Pancreas (tissue), 10 donors: Measurements from ENCODE around the gene PTMA. TPM values are rescaled to one million over a fixed set of nuclear protein-coding genes. Genes with fewer than 3 reads are reported as not detected.
A peak's percentile ranks its signal among the peaks of the same experiment; 100 is the strongest.

Experiments used
- ATAC-seq, 4 donors: fragments of 200-7000 bp; cut with Tn5 transposase; one replicate each; pipeline versions ENCODE4 v1.8.0 to v1.9.1; 2020; ENCODE audit warnings: mild to moderate bottlenecking in 4 of 4, moderate library complexity in 4 of 4
- DNase-seq, 6 donors: peaks; one replicate each; pipeline ENCODE4 v3.0.0-alpha.2; 2020
- FAIRE-seq: peaks from 2 replicates; lab custom pipeline; 2012; peaks lifted over from hg19 to GRCh38; lab: Jason Lieb, UNC
- H3K27ac ChIP-seq, 4 donors: fragments of 200-600 bp; sonication (generic); 1 replicate in 3 of 4; 2 replicates in 1 of 4; pipeline versions ENCODE4 v1.5.0 to v1.8.0; 2020
- H3K27me3 ChIP-seq, 4 donors: fragments of 200-600 bp; one replicate each; pipeline ENCODE4 v1.8.0; 2021
- H3K36me3 ChIP-seq, 3 donors: fragments of 200-600 bp; sonication (generic) in 1 of 3; one replicate each; pipeline versions ENCODE4 v1.5.0 to v1.8.0; 2020 to 2021
- H3K4me1 ChIP-seq, 3 donors: fragments of 200-600 bp; one replicate each; pipeline ENCODE4 v1.8.0; 2021
- H3K4me3 ChIP-seq, 4 donors: fragments of 200-600 bp; sonication (generic) in 2 of 4; one replicate each; pipeline versions ENCODE4 v1.5.0 to v1.8.0; 2020 to 2021
- H3K9me3 ChIP-seq, 4 donors: fragments of 200-600 bp; one replicate each; pipeline ENCODE4 v1.8.0; 2021
- CTCF ChIP-seq, 4 donors: fragments of 200-600 bp; sonication (generic) in 3 of 4; IDR thresholded peaks; one replicate each; pipeline versions ENCODE4 v1.5.0 to v1.8.0; 2021; ENCODE audit warnings: antibody characterized with exemption in 4 of 4
- WGBS, 2 donors: extraction: QIAGEN DNeasy Blood & Tissue Kit; methylation state at CpG; one replicate each; pipeline ENCODE4 v1.1.7; 2013; 5-methylcytosine and 5-hydroxymethylcytosine counted together
- intact Hi-C, 3 donors: fragments of 100-400 bp; cut with DNase I; formaldehyde crosslinking; loops; one replicate each; pipeline versions ENCODE4 v1.11.1 to v1.14.2; 2022
- polyA plus RNA-seq, 2 donors: library from polyadenylated mRNA; stranded (reverse); fragments of 200-250 nt; gene quantifications; one replicate each; pipeline ENCODE4 v1.2.3, GENCODE V29; 2013
- total RNA-seq, 6 donors: library from RNA; stranded (reverse); fragmentation: NEBNext Ultra II Directional in 4 of 6; extraction: Animal tissue kit (Norgen Biotek cat#: 25700) in 4 of 6; gene quantifications; one replicate each; pipeline versions ENCODE4 v1.2.1 to v1.2.4, GENCODE V29; 2021 to 2023
- donor health status: healthy with polysubstance abuse.
- donor health status: DM: no; HTN: no; CAD: no; lungs with moderate emphysema.
- donor health status: DM: no; HTN: no; CAD: no.
- donor health status: control.
- donor health status: control.
- donor health status: Bipolar disorder and iron deficiency.
- donor health status: DM: yes; HTN: yes; CAD: no.
- donor health status: DM: no; HTN: no; CAD: no.
- donor health status: DM: no; HTN: no; CAD: no.
- donor health status: DM: yes; HTN: yes; CAD: no.

The PTMA gene
- total and polyA plus RNA-seq, 8 donors: 319 to 751 (median 531) TPM

DNA sequence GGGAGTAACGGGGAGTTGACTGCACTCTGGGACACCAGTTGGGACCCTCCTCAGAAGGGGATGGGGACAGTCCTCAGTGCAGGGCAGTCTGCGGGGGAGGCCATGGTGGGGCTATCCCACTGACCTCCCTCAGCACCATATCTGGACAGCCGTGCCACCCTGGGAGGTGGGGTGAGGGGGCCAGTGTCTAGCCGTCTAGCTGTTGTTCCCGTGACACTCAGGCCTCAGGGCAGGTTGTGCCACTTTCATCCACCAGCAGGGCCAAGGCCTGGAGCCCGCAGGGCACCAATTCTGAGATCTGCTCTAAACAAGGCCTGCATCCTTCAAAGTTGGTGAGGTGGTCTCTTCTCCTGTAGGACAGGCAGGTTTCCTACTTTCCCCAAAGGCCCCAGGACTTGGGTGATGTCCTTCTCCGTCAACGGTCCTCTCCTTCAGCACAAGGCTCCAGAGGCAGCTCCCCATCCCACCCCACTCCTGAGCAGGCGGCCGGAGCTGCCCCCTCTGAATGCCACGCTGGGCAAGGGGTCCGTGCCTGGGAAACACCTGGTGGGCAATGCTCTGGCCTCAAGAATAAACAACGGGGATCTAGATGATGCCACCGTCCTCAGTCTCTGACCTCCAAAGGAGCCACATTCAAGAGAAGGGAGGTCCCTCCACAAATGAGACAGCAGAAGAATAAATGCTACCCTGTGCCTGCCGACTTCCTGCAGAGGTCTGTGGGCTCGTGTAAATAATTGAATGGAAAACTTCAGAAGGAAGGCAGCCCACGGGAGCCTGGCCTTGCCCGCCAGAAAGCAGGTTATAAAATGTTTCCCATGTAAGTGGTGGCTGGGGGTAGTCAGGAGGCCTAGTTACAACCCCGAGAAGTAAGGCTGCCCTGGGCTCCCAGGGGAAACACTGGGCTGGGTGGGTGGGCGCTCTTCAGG, 42.8 kb upstream of the PTMA start:
- ATAC-seq (no peak), FAIRE-seq (no peak), DNase-seq (peak in 1 of 6 donors; percentile 67)
- Histone ChIP-seq H3K27me3 (no peaks in the 10 kb centered on the region), H3K4me1 (peaks cover 0 to 20% (median 15%) of the 10 kb centered on the region in 3 donors), H3K27ac (peak overlapping the region; percentile 98 to 100 (median 99)), H3K4me3 (peak overlapping the region; percentile 21 to 61 (median 53)), H3K36me3 (no peaks in the 10 kb centered on the region), H3K9me3 (no peaks in the 10 kb centered on the region)
- 59% methylated on average over 20 of the region's 20 CpGs for WGBS, 2 donors
- intact Hi-C loops: no loop called here
- TF ChIP-seq CTCF (IDR thresholded peaks at IDR 0.05): no peak

- H3K4me3 ChIP-seq: peak overlapping the region; percentile 21 to 61 (median 53)
- TF ChIP-seq CTCF (IDR thresholded peaks at IDR 0.05): no peak
- H3K27me3 ChIP-seq: no peaks in the 10 kb centered on the region
- FAIRE-seq: no peak
- DNase-seq: peak; percentile 91 to 98 (median 95)
- 0 to 1% methylated on average over 30 to 32 of the region's 32 CpGs for WGBS, 2 donors
- H3K9me3 ChIP-seq: no peaks in the 10 kb centered on the region
- ATAC-seq: peak; percentile 78 to 91 (median 87)
- H3K27ac ChIP-seq: peak overlapping the region; percentile 98 to 100 (median 99)
- peaks cover 0 to 18% (median 10%) of the 10 kb centered on the region in 3 donors for H3K4me1 ChIP-seq
- H3K36me3 ChIP-seq: no peaks in the 10 kb centered on the region
- intact Hi-C loops: no loop called here
Measured at GRCh38 chr2:231666171-231667095, 41.9 kb upstream of the PTMA start.

- WGBS, 2 donors: 12 to 13% methylated on average over 11 of the region's 11 CpGs
- FAIRE-seq (no peak), DNase-seq (no peak), ATAC-seq (no peak)
- intact Hi-C loops: no loop called here
- H3K27ac ChIP-seq: peak overlapping the region; percentile 98 to 100 (median 99)
- H3K27me3 ChIP-seq: no peaks in the 10 kb centered on the region
- H3K4me1 ChIP-seq: peaks cover 0 to 13% (median 6%) of the 10 kb centered on the region in 3 donors
- TF ChIP-seq CTCF (IDR thresholded peaks at IDR 0.05): no peak
- H3K9me3 ChIP-seq: no peaks in the 10 kb centered on the region
- H3K36me3 ChIP-seq: no peaks in the 10 kb centered on the region
- H3K4me3 ChIP-seq: peak overlapping the region; percentile 21 to 61 (median 53)
Measured at GRCh38 chr2:231667096-231667427, 41.3 kb upstream of the PTMA start.

DNA sequence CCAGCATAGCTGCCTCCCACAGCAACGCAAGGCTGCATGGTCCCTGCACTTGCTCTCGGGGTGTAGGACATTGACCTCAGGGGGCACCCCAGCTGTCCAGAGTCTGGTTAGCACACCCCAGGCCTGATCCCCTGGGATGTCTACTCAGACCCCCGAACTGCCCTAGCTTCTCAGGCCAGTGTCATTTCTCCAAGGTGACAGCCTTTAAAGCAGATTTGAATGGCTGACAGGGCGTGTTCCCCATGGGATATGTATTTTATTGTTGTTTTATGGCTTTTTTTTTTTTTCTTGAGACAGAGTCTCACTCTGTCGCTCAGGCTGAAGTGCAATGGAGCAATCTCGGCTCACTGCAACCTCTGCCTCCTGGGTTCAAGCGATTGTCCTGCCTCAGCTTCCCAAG, 40.8 kb upstream of the PTMA start:
- TF ChIP-seq CTCF (IDR thresholded peaks at IDR 0.05): no peak
- no peak for ATAC-seq
- no peak for FAIRE-seq
- intact Hi-C loops: no loop called here
- no peaks in the 10 kb centered on the region for H3K9me3 ChIP-seq
- peaks cover 0 to 13% (median 6%) of the 10 kb centered on the region in 3 donors for H3K4me1 ChIP-seq
- H3K4me3 ChIP-seq: peak overlapping the region in 2 of 4 donors; percentile 54 to 61
- no peaks in the 10 kb centered on the region for H3K27me3 ChIP-seq
- DNase-seq: no peak
- no peaks in the 10 kb centered on the region for H3K36me3 ChIP-seq
- H3K27ac ChIP-seq: peak overlapping the region; percentile 98 to 100 (median 99)
- WGBS, 2 donors: 80 to 82% methylated on average over 7 of the region's 7 CpGs
